H9 (cell line): ENCODE measurements around the gene ARHGAP26. TPM values are rescaled to one million over a fixed set of nuclear protein-coding genes. Genes with fewer than 3 reads are reported as not detected.

Experiments
- DNase-seq: peaks from one replicate; pipeline ENCODE4 v3.0.0-alpha.2; 2017
- H2AFZ ChIP-seq: one replicate; pipeline ENCODE4 v1.6.1; 2013; ENCODE audit warnings: mild to moderate bottlenecking, low read length, control low read depth, moderate library complexity
- H2AK5ac ChIP-seq: 2 replicates; pipeline ENCODE4 v1.6.1; 2013; ENCODE audit warnings: low read length, control low read depth, mixed read lengths; ENCODE audit not compliant: insufficient read length
- H2BK120ac ChIP-seq: one replicate; pipeline ENCODE4 v1.6.1; 2013; ENCODE audit warnings: low read depth, mild to moderate bottlenecking, low read length, control low read depth, inconsistent platforms; ENCODE audit not compliant: poor library complexity, severe bottlenecking
- H2BK12ac ChIP-seq: 2 replicates; pipeline ENCODE4 v1.6.1; 2013; ENCODE audit warnings: low read length, control low read depth, mixed read lengths, low read depth; ENCODE audit not compliant: insufficient read length
- H2BK15ac ChIP-seq: 2 replicates; pipeline ENCODE4 v1.6.1; 2013; ENCODE audit warnings: low read depth, low read length, control low read depth
- H2BK20ac ChIP-seq: one replicate; pipeline ENCODE4 v1.6.1; 2013; ENCODE audit warnings: low read depth, mild to moderate bottlenecking, low read length, control low read depth, inconsistent platforms; ENCODE audit not compliant: poor library complexity, severe bottlenecking
- H2BK5ac ChIP-seq: 2 replicates; pipeline ENCODE4 v1.6.1; 2013; ENCODE audit warnings: low read length, control low read depth, mixed read lengths; ENCODE audit not compliant: insufficient read length
- H3K14ac ChIP-seq: 2 replicates; pipeline ENCODE4 v1.6.1; 2013; ENCODE audit warnings: low read length, control low read depth; ENCODE audit not compliant: insufficient read depth
- H3K18ac ChIP-seq: 2 replicates; pipeline ENCODE4 v1.6.1; 2013; ENCODE audit warnings: low read depth, mild to moderate bottlenecking, mixed read lengths, low read length, control low read depth; ENCODE audit not compliant: insufficient read length
- H3K23ac ChIP-seq: 2 replicates; pipeline ENCODE4 v1.6.1; 2013; ENCODE audit warnings: low read length, control low read depth, mixed read lengths, low read depth; ENCODE audit not compliant: insufficient read length
- H3K23me2 ChIP-seq: 2 replicates; pipeline ENCODE4 v1.6.1; 2013; ENCODE audit warnings: low read depth, mild to moderate bottlenecking, mixed read lengths, low read length, control low read depth; ENCODE audit not compliant: insufficient read length, poor library complexity, severe bottlenecking
- H3K27ac ChIP-seq: 2 replicates; pipeline ENCODE4 v1.5.1; 2013; ENCODE audit warnings: low read length, control low read depth, mixed read lengths, low read depth; ENCODE audit not compliant: insufficient read length
- H3K27me3 ChIP-seq: 2 replicates; pipeline ENCODE4 v1.6.1; 2013; ENCODE audit warnings: low read length, control low read depth, inconsistent platforms; ENCODE audit not compliant: insufficient read depth
- H3K4ac ChIP-seq: 2 replicates; pipeline ENCODE4 v1.6.1; 2013; ENCODE audit warnings: low read depth, mild to moderate bottlenecking, control low read depth, inconsistent platforms, low read length, moderate library complexity
- H3K4me1 ChIP-seq: 2 replicates; pipeline ENCODE4 v1.6.1; 2013; ENCODE audit warnings: low read length, control low read depth, inconsistent platforms; ENCODE audit not compliant: insufficient read depth
- H3K4me2 ChIP-seq: 2 replicates; pipeline ENCODE4 v1.6.1; 2013; ENCODE audit warnings: low read length, control low read depth, mixed read lengths; ENCODE audit not compliant: insufficient read length, insufficient read depth
- H3K56ac ChIP-seq: 2 replicates; pipeline ENCODE4 v1.6.1; 2013; ENCODE audit warnings: low read depth, mild to moderate bottlenecking, mixed read lengths, low read length, control low read depth; ENCODE audit not compliant: insufficient read length
- H3K79me1 ChIP-seq: 2 replicates; pipeline ENCODE4 v1.6.1; 2013; ENCODE audit warnings: low read depth, mild to moderate bottlenecking, moderate library complexity, low read length, control low read depth, inconsistent platforms; ENCODE audit not compliant: insufficient read depth, poor library complexity, severe bottlenecking
- H3K79me2 ChIP-seq: 2 replicates; pipeline ENCODE4 v1.6.1; 2013; ENCODE audit warnings: low read length, control low read depth, inconsistent platforms; ENCODE audit not compliant: insufficient read depth
- H3K9ac ChIP-seq: 2 replicates; pipeline ENCODE4 v1.6.1; 2013; ENCODE audit warnings: low read length, control low read depth, mixed read lengths; ENCODE audit not compliant: insufficient read length; ENCODE audit errors: extremely low read depth
- H3K9me3 ChIP-seq: one replicate; pipeline ENCODE4 v1.6.1; 2013; ENCODE audit warnings: low read depth, low read length, inconsistent platforms; ENCODE audit not compliant: control insufficient read depth
- H3T11ph ChIP-seq: one replicate; pipeline ENCODE4 v1.6.1; 2013; ENCODE audit warnings: mild to moderate bottlenecking, low read length, control low read depth, inconsistent platforms
- H4K20me1 ChIP-seq: one replicate; pipeline ENCODE4 v1.6.1; 2013; ENCODE audit not compliant: control insufficient read depth, insufficient read length, insufficient read depth
- H4K5ac ChIP-seq: 2 replicates; pipeline ENCODE4 v1.6.1; 2013; ENCODE audit warnings: low read depth, mild to moderate bottlenecking, mixed read lengths, low read length, control low read depth; ENCODE audit not compliant: insufficient read length
- H4K8ac ChIP-seq: replicated peaks from 2 replicates; pipeline ENCODE4 v1.6.1; 2013; ENCODE audit warnings: low read length, control low read depth, mixed read lengths, low read depth; ENCODE audit not compliant: insufficient read length
- H4K91ac ChIP-seq: 2 replicates; pipeline ENCODE4 v1.6.1; 2013; ENCODE audit warnings: low read depth, mild to moderate bottlenecking, moderate library complexity, mixed read lengths, low read length, control low read depth; ENCODE audit not compliant: insufficient read length
- H3K27ac Mint-ChIP-seq, 3 experiments: 2 replicates in 2 of 3; 3 replicates in 1 of 3; pipeline ENCODE4 v1.8.0; 2020 to 2021; ENCODE audit warnings: mixed read lengths in 3 of 3, mild to moderate bottlenecking in 1 of 3, moderate library complexity in 1 of 3
- H3K27me3 Mint-ChIP-seq: 2 replicates; pipeline ENCODE4 v1.8.0; 2021; ENCODE audit warnings: low read depth, mild to moderate bottlenecking, moderate library complexity, mixed read lengths
- H3K36me3 Mint-ChIP-seq, 3 experiments: 2 replicates in 2 of 3; 3 replicates in 1 of 3; pipeline ENCODE4 v1.8.0; 2020 to 2021; ENCODE audit warnings: low read depth in 3 of 3, mixed read lengths in 3 of 3; ENCODE audit not compliant: insufficient read depth in 1 of 3
- H3K4me1 Mint-ChIP-seq, 2 experiments: 2 replicates each; pipeline ENCODE4 v1.8.0; 2020; ENCODE audit warnings: mixed read lengths in 2 of 2
- H3K4me3 Mint-ChIP-seq, 2 experiments: 2 replicates in 1 of 2; 3 replicates in 1 of 2; pipeline ENCODE4 v1.8.0; 2020 to 2021; ENCODE audit warnings: mild to moderate bottlenecking in 2 of 2, mixed read lengths in 2 of 2, moderate library complexity in 1 of 2
- H3K9me3 Mint-ChIP-seq, 2 experiments: 2 replicates in 1 of 2; 3 replicates in 1 of 2; pipeline ENCODE4 v1.8.0; 2020; ENCODE audit warnings: mild to moderate bottlenecking in 2 of 2, mixed read lengths in 2 of 2, moderate library complexity in 1 of 2
- WGBS: extraction: QIAGEN DNeasy Blood & Tissue Kit; methylation state at CpG from one replicate; pipeline ENCODE4 v1.1.7; 2013; ENCODE audit warnings: missing lambda C conversion rate, low lambda C conversion rate, mixed read lengths; ENCODE audit not compliant: insufficient read length; ENCODE audit errors: extremely low coverage; 5-methylcytosine and 5-hydroxymethylcytosine counted together
- total RNA-seq: library from RNA; stranded (reverse); gene quantifications from 2 replicates; pipeline ENCODE4 v1.2.1, GENCODE V29; 2021
- TF ChIP-seq, protein P1 (sequence below): fragments of 200-600 bp; sonication (generic); conservative IDR thresholded peaks from 3 replicates; pipeline ENCODE4 v1.8.0; 2021; ENCODE audit warnings: antibody characterized with exemption, mild to moderate bottlenecking

Gene ARHGAP26
- total RNA-seq, 1 experiment from 2014 or later = 13.8 TPM

DNA sequence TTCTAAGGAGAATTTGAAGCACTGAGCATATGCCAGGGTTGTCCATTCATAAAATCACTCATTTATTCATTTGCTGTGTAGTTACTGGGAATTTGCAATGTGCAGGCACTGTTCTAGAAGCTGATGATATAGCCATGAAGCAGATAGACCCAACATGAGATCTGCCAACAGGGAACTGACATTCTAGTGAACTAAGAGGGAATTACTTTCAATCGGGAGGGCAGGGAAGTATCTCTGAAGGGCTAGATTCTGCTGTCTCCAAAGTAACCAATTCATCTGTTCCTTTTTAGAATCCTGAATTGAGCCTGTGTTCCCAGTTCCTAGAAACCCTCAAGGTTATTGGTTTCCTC lies 11.4 kb upstream of the ARHGAP26 start:
- Histone ChIP-seq H3T11ph (no peak overlapping the region), H3K23ac (no peak overlapping the region), H3K4ac (no peak overlapping the region), H3K4me2 (no peak overlapping the region), H2AFZ (no peak overlapping the region), H4K20me1 (no peaks in the 10 kb centered on the region), H4K91ac (no peak overlapping the region), H2BK15ac (no peak overlapping the region), H3K79me2 (0 out of 2 replicates have a peak, but pooled peaks cover 3% of the 10 kb centered on the region), H3K4me1 (no peaks in the 10 kb centered on the region), H2BK120ac (no peak overlapping the region), H3K23me2 (no peaks in the 10 kb centered on the region), H3K18ac (no peak overlapping the region), H3K9me3 (no peaks in the 10 kb centered on the region), H2BK20ac (no peak overlapping the region), H4K8ac (no peak overlapping the region), H3K9ac (no peak overlapping the region), H3K27me3 (no peaks in the 10 kb centered on the region), H3K79me1 (no peaks in the 10 kb centered on the region), H3K14ac (no peak overlapping the region), H2BK5ac (no peak overlapping the region), H3K27ac (no peak overlapping the region), H3K56ac (no peak overlapping the region), H2BK12ac (no peak overlapping the region), H2AK5ac (no peak overlapping the region), H4K5ac (no peak overlapping the region)
- H3K27me3 Mint-ChIP-seq = no peaks in the 10 kb centered on the region
- TF ChIP-seq, protein P1, sequence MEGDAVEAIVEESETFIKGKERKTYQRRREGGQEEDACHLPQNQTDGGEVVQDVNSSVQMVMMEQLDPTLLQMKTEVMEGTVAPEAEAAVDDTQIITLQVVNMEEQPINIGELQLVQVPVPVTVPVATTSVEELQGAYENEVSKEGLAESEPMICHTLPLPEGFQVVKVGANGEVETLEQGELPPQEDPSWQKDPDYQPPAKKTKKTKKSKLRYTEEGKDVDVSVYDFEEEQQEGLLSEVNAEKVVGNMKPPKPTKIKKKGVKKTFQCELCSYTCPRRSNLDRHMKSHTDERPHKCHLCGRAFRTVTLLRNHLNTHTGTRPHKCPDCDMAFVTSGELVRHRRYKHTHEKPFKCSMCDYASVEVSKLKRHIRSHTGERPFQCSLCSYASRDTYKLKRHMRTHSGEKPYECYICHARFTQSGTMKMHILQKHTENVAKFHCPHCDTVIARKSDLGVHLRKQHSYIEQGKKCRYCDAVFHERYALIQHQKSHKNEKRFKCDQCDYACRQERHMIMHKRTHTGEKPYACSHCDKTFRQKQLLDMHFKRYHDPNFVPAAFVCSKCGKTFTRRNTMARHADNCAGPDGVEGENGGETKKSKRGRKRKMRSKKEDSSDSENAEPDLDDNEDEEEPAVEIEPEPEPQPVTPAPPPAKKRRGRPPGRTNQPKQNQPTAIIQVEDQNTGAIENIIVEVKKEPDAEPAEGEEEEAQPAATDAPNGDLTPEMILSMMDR = no peak
- H3K4me1 Mint-ChIP-seq = peaks cover 11 to 13% of the 10 kb centered on the region in 2 experiments
- no peak overlapping the region for H3K4me3 Mint-ChIP-seq
- no peak overlapping the region for H3K27ac Mint-ChIP-seq
- H3K9me3 Mint-ChIP-seq = no peaks in the 10 kb centered on the region
- peaks cover 0 to 27% (median 0%) of the 10 kb centered on the region in 3 experiments; a peak in 2 of 7 replicates for H3K36me3 Mint-ChIP-seq
- no peak for DNase-seq
- no CpG with 5 or more reads among the region's 1 CpG for WGBS
